NCI-H82 treated with DMSO at 0.1 percent for 48 hours (cell line): ENCODE data around the gene SMIM41.
A peak's percentile ranks its signal among the peaks of the same experiment; 100 is the strongest.

Experiments
- DNase-seq: peaks from one replicate; lab custom pipeline; 2025; ENCODE audit not compliant: unreplicated experiment; lab: John Stamatoyannopoulos, UW

The SMIM41 gene

GRCh38 chr12:52063082-52063924 is 16.2 kb upstream of the SMIM41 start:
- no peak for DNase-seq

- DNase-seq, result no peak
Observed at GRCh38 chr12:52063981-52064649, 15.4 kb upstream of the SMIM41 start.

GRCh38 chr12:52066346-52067080 is 13.0 kb upstream of the SMIM41 start:
- no peak for DNase-seq

GRCh38 chr12:52067081-52067374 is 12.5 kb upstream of the SMIM41 start:
- no peak for DNase-seq

- peak; percentile 75 for DNase-seq
Observed at GRCh38 chr12:52069327-52070184, 9.9 kb upstream of the SMIM41 start, which contains the start of gene ATG101. TSS of gene ATG101 (plus strand) at chr12:52069978. CDS start at chr12:52073651, 3,673 bp downstream.

GRCh38 chr12:52070185-52070925 is 9.1 kb upstream of the SMIM41 start:
- DNase-seq, result no peak

- DNase-seq, result no peak
Observed at GRCh38 chr12:52073531-52074381, 5.7 kb upstream of the SMIM41 start.

GRCh38 chr12:52074971-52075724 is 4.4 kb upstream of the SMIM41 start:
- DNase-seq, result no peak

- DNase-seq, result no peak
Observed at GRCh38 chr12:52076811-52077210, 2.7 kb upstream of the SMIM41 start.

GRCh38 chr12:52078276-52078675 is 1.2 kb upstream of the SMIM41 start:
- no peak for DNase-seq

- no peak for DNase-seq
Observed at GRCh38 chr12:52080403-52081251, 1.1 kb downstream of the SMIM41 start.

GRCh38 chr12:52081263-52081733 is 1.8 kb downstream of the SMIM41 start:
- no peak for DNase-seq

GRCh38 chr12:52082026-52082668 is 2.6 kb downstream of the SMIM41 start:
- DNase-seq, result no peak

GRCh38 chr12:52082669-52082987 is 3.1 kb downstream of the SMIM41 start:
- DNase-seq, result no peak

- DNase-seq, result peak; percentile 14
Observed at GRCh38 chr12:52082988-52083637, 3.6 kb downstream of the SMIM41 start.

- no peak for DNase-seq
Observed at GRCh38 chr12:52083638-52083996, 4.1 kb downstream of the SMIM41 start.
